ENCODE data around the gene AKAP5.

DNA sequence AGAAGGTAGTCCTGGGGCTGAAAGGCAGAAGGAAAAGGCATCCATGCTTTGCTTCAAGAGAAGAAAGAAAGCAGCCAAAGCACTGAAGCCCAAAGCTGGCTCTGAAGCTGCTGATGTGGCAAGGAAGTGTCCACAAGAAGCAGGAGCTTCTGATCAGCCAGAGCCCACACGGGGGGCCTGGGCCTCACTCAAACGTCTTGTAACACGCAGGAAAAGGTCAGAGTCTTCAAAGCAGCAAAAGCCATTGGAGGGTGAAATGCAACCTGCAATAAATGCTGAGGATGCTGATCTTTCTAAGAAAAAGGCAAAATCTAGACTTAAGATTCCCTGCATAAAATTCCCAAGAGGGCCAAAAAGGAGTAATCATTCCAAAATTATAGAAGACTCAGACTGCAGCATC, 3.2 kb downstream of the AKAP5 start:
- TF ChIP-seq, protein P1, sequence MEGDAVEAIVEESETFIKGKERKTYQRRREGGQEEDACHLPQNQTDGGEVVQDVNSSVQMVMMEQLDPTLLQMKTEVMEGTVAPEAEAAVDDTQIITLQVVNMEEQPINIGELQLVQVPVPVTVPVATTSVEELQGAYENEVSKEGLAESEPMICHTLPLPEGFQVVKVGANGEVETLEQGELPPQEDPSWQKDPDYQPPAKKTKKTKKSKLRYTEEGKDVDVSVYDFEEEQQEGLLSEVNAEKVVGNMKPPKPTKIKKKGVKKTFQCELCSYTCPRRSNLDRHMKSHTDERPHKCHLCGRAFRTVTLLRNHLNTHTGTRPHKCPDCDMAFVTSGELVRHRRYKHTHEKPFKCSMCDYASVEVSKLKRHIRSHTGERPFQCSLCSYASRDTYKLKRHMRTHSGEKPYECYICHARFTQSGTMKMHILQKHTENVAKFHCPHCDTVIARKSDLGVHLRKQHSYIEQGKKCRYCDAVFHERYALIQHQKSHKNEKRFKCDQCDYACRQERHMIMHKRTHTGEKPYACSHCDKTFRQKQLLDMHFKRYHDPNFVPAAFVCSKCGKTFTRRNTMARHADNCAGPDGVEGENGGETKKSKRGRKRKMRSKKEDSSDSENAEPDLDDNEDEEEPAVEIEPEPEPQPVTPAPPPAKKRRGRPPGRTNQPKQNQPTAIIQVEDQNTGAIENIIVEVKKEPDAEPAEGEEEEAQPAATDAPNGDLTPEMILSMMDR (optimal IDR thresholded peaks at IDR 0.05 in 1 of 3, IDR thresholded peaks at IDR 0.05 in 1 of 3, conservative IDR thresholded peaks at IDR 0.05 in 1 of 3; ENCODE audit: extremely low read depth in 1 of 3, insufficient read depth in 2 of 3, low read length in 3 of 3): no peak
- TF ChIP-seq EZH2 (IDR thresholded peaks at IDR 0.05; ENCODE audit: low read length): no peak

Data from keratinocyte (primary cell).